Measurements from ENCODE around the gene TNFSF8. TPM values are rescaled to one million over a fixed set of nuclear protein-coding genes. Genes with fewer than 3 reads are reported as not detected.

The TNFSF8 gene
- total RNA-seq, 1 donor from 2014 or later, result 0.96 TPM

DNA sequence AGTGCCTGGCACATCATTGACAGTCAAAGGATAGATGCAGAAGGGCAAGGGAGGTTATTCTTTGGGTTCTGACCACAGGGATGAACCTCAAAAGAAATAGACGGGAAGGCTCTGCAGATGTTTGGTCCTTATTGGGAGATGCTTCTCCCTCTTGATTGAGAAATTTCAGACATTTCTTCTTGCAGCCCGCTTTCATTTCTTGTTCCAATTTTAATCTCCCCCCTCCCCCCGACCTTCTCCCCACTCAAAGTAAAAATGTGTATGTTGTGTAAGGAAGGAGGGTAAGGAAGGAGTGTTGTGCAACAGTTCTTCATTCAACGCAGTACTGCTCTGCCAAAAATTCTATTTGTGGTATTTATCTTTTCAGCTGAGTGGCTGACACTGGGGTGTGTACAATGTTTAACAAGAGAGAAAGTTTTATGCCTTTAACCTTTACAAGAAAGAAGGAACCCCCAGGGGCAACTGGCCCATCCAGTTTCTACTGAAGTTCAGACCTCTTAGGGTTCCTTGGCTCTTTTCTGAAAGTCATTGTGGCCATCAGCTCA, 78.3 kb downstream of the TNFSF8 start:
- no peak for TF ChIP-seq CTCF (IDR thresholded peaks at IDR 0.05)
- H3K27ac ChIP-seq, result no peak overlapping the region

GRCh38 chr9:114851306-114851705, 79.1 kb downstream of the TNFSF8 start:
- intact Hi-C loops (cut with DNase I), result no loop called here
- Histone ChIP-seq H3K9me3 (no peaks in the 10 kb centered on the region), H3K27ac (no peak overlapping the region), H3K4me1 (no peaks in the 10 kb centered on the region), H3K36me3 (no peaks in the 10 kb centered on the region), H3K27me3 (no peaks in the 10 kb centered on the region), H3K4me3 (no peak overlapping the region)
- DNase-seq (ENCODE audit: low spot score in 2 of 2), result no peak
- no peak for TF ChIP-seq CTCF (IDR thresholded peaks at IDR 0.05)

More for the DNA sequence above, 78.3 kb downstream of the TNFSF8 start:
- intact Hi-C loops (cut with DNase I), result no loop called here
- DNase-seq (ENCODE audit: low spot score in 2 of 2), result no peak
- H3K4me3 ChIP-seq, result no peak overlapping the region
- no peaks in the 10 kb centered on the region for H3K9me3 ChIP-seq
- H3K36me3 ChIP-seq, result no peaks in the 10 kb centered on the region
- H3K4me1 ChIP-seq, result no peaks in the 10 kb centered on the region
- H3K27me3 ChIP-seq, result no peaks in the 10 kb centered on the region

Other genes with a start within 250 kb of the TNFSF8 start
- gene TEX48, start 248.4 kb downstream of the TNFSF8 start, total RNA-seq, result not detected
- under 0.01 TPM for gene TNFSF15, start 124.6 kb downstream of the TNFSF8 start, total RNA-seq
- gene TNC, start 187.6 kb upstream of the TNFSF8 start, total RNA-seq, result 137 TPM